GM12874 (cell line): Measurements from ENCODE around the gene NT5E.

ENCODE experiments used
- CTCF ChIP-seq: IDR thresholded peaks from 2 replicates; pipeline ENCODE4 v1.5.1; 2011; ENCODE audit warnings: low read depth, mild to moderate bottlenecking, control low read depth, low read length, moderate library complexity; ENCODE audit not compliant: insufficient read depth

The NT5E gene

GRCh38 chr6:85461798-85462170, 11.9 kb downstream of the NT5E start:
- TF ChIP-seq CTCF, result no peak

- no peak for TF ChIP-seq CTCF
These were observed 12.8 kb downstream of the NT5E start for GRCh38 chr6:85462673-85463072.

GRCh38 chr6:85463621-85464259, 13.9 kb downstream of the NT5E start:
- TF ChIP-seq CTCF, result no peak

- no peak for TF ChIP-seq CTCF
These were observed 14.4 kb downstream of the NT5E start for GRCh38 chr6:85464260-85464644.

GRCh38 chr6:85464722-85465150, 14.9 kb downstream of the NT5E start:
- TF ChIP-seq CTCF, result no peak

- TF ChIP-seq CTCF, result no peak
These were observed 15.9 kb downstream of the NT5E start for GRCh38 chr6:85465762-85466161.

- no peak for TF ChIP-seq CTCF
These were observed 18.4 kb downstream of the NT5E start for GRCh38 chr6:85468326-85468725.
